ENCODE results near the gene SUOX.
"Not testable (repeated sequence)": the region's sequence is repeated elsewhere in the genome, so short reads cannot be mapped to it uniquely, and the experiment has no call there.

Gene SUOX

GRCh38 chr12:55984861-55985260 is 12.2 kb upstream of the SUOX start:
- no peak for DNase-seq

- DNase-seq, result no peak
These were observed 11.7 kb upstream of the SUOX start for GRCh38 chr12:55985341-55985740.

GRCh38 chr12:55985976-55986375 is 11.1 kb upstream of the SUOX start:
- DNase-seq, result not testable (repeated sequence)

- no peak for DNase-seq
These were observed 6.0 kb upstream of the SUOX start for GRCh38 chr12:55991110-55991509.

- no peak for DNase-seq
These were observed 3.7 kb upstream of the SUOX start for GRCh38 chr12:55993230-55993853.

- no peak for DNase-seq
These were observed 1.7 kb upstream of the SUOX start for GRCh38 chr12:55995366-55995765.

GRCh38 chr12:55996201-55996714 is 818 bp upstream of the SUOX start:
- peak; percentile 75 for DNase-seq

- peak; percentile 5 for DNase-seq
These were observed 421 bp downstream of the SUOX start for GRCh38 chr12:55997535-55997859.

- not testable (repeated sequence) for DNase-seq
These were observed 2.4 kb downstream of the SUOX start for GRCh38 chr12:55999522-55999921.

- DNase-seq, result not testable (repeated sequence)
These were observed 3.0 kb downstream of the SUOX start for GRCh38 chr12:55999999-56000540.

- DNase-seq, result no peak
These were observed 4.5 kb downstream of the SUOX start for GRCh38 chr12:56001487-56002100.

GRCh38 chr12:56003376-56003775 is 6.3 kb downstream of the SUOX start:
- not testable (repeated sequence) for DNase-seq

- no peak for DNase-seq
These were observed 7.1 kb downstream of the SUOX start for GRCh38 chr12:56004211-56004610.

- DNase-seq, result peak; percentile 86
These were observed 10.8 kb downstream of the SUOX start for GRCh38 chr12:56007564-56008559.

- DNase-seq, result no peak
These were observed 13.1 kb downstream of the SUOX start for GRCh38 chr12:56010111-56010570.

- no peak for DNase-seq
These were observed 14.5 kb downstream of the SUOX start for GRCh38 chr12:56011509-56012090.

- DNase-seq, result no peak
These were observed 16.4 kb downstream of the SUOX start for GRCh38 chr12:56013482-56013881.

- DNase-seq, result no peak
These were observed 17.1 kb downstream of the SUOX start for GRCh38 chr12:56014205-56014604.

GRCh38 chr12:56017181-56017580 is 20.1 kb downstream of the SUOX start:
- no peak for DNase-seq

GRCh38 chr12:56018356-56018755 is 21.3 kb downstream of the SUOX start:
- no peak for DNase-seq

GRCh38 chr12:56020423-56021184 is 23.5 kb downstream of the SUOX start, which contains the start of gene IKZF4:
Gene IKZF4, plus strand, starts transcription at chr12:56021043. Its CDS starts 451 bp downstream, at chr12:56021494.
- peak; percentile 33 for DNase-seq
